Measurements from ENCODE around the gene TIAM2.
A peak's percentile ranks its signal among the peaks of the same experiment; 100 is the strongest.
"Not testable (repeated sequence)": the region's sequence is repeated elsewhere in the genome, so short reads cannot be mapped to it uniquely, and the experiment has no call there.

Gene TIAM2

DNA sequence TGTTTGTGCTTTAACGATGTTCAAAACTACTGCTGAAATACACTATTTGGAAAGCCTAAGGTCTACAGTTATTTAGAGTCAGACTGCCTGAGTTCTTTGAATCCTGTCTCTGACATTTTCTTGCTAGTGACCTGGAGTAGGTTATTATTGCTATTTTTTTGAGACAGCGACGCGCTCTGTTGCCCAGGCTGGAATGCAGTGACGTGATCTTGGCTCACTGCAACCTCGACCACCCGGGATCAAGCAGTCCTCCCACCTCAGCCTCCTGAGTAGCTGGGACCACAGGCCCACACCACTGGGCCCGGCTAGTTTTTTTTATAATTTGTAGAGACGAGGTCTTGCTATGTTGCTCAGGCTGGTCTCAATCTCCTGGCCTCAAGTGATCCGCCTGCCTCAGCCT, 96.6 kb downstream of the TIAM2 start:
- DNase-seq, result no peak

DNA sequence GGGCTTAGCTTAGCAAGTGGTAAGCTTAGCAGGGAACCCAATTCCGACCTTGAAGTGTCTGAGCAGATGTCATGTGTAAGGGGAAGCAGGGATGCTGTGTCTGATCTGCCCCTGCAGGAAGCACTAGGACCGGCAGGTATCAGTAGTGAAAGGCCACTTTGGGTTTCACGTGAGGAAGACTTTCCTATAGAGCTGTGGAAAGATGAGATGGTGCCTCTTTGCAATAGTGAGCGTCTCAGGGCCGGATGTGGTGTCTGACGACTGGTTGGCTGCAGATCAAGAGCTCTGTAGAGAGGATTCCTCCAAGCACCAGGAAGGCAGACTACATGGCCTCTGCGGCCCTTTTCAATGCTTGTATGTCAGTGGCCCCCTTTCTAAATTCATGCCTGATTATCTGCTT, 98.3 kb downstream of the TIAM2 start:
- no peak for DNase-seq

DNA sequence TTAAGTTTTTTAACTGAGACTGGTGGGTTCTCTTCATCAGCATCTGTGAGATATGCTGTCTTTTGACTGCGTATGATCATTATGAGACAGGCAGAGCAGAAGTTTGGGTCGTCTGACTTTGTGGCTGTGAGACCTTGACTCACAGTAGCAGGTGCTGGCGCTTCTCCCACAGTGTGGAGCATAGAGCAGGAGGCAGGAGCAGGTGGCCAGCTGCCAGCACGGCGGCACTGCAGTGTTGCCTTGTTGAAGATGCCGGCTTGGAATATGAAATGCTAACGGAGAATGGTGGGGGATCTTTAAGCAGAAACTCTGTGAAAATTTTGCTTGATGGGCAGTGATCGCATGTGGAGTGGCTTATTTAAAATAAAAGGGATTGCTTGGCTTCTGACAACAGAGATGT, 105.0 kb downstream of the TIAM2 start:
- DNase-seq, result peak in 7 of 51 donors; percentile 1 to 53 (median 9)

DNA sequence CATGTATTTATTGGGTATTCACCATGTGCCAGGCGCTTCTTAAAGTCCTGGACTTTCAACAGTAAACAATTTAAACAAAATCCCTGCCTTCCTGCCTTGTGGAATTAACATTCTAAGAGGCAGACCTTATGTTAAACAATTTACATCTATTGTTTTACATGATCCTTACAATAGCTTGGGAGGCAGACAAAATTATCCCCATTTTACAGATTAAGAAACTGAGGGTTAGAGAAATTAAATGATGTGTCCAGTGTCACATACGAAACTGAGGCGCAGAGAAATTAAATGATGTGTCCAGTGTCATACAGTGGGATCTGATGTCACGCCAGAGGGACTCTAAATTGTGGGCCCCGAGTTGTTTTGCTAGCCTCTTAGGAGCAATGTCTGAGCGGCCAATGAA, 105.5 kb downstream of the TIAM2 start:
- DNase-seq, result no peak

DNA sequence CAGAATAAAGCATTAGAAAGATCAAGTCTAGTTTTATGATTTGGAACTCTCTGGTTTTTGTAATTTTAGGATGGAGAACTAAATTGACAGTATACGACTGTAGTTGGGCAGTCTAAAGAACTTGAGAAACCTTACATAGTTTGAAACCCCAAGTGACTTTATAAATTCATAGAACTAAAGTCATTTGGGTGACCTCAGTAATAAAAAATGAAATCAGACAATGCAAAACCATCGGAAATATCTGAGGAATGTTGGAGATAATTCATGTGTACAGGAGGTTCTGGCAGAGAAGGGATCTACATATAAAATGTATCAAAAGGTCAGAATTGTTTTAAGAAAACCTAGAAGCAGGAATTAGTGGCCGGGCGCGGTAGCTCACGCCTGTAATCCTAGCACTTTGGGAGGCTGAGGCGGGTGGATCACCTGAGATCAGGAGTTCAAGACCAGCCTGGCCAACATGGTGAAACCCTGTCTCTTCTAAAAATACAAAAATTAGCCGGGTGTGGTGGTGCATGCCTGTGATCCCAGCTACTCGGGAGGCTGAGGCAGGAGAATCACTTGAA, 108.0 kb downstream of the TIAM2 start:
- DNase-seq, result not testable (repeated sequence)

DNA sequence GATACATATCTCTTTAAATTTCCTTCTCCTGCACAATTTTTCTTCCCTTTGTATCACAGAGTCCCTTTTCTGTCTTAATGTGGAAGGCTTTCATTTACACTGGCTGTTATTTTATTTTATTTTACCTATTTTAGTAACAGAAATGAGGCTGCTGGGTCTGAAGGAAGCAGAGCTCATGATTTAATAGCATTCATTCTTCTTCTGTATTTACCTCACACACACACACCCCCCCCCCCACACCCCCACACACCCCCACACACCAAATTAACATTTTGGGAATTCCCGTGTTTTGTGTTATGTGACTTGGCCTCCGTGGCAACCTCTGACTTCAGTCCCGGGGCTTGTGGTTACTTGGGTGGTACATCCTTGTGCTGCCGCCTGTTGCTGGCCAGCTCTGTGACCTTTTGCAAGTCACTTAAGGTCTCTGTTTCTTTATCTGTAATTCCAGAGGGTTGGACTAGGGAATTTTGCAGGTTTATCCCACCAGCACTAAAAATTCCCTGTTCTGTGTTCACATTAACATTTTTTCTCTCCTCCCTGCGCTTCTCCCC, 108.8 kb downstream of the TIAM2 start:
- no peak for DNase-seq

DNA sequence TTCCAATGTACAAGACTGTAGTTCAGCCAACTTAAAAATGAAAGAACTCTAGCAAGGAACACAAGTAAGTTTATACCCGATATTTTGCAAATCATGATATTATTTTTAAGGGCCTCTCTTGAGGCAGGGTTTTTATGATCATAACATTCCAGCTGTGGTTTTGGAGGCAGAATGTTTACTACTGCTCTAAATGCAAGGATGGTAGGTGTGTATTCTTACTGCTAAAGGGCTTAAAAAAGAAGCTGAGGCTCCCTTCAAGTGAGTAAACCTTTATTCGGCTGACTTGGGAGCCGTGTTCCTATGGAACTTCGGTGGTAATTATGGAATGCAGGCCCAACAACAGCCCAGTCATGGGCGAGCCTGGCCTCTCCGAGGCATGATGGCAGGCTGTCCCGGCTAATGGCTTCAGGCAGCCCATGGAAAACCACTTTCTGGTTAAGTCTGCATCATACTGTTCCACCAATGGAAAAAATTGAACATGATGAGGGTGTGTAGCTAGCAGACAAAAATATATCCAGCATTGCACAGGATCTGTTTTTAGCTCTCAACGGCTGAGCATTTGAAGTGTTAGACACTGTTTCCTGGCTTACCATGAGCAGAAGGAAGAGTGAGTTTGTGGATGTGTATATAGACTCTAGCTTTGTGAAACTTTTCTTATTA, 111.5 kb downstream of the TIAM2 start:
- peak in 1 of 51 donors; percentile 9 for DNase-seq

DNA sequence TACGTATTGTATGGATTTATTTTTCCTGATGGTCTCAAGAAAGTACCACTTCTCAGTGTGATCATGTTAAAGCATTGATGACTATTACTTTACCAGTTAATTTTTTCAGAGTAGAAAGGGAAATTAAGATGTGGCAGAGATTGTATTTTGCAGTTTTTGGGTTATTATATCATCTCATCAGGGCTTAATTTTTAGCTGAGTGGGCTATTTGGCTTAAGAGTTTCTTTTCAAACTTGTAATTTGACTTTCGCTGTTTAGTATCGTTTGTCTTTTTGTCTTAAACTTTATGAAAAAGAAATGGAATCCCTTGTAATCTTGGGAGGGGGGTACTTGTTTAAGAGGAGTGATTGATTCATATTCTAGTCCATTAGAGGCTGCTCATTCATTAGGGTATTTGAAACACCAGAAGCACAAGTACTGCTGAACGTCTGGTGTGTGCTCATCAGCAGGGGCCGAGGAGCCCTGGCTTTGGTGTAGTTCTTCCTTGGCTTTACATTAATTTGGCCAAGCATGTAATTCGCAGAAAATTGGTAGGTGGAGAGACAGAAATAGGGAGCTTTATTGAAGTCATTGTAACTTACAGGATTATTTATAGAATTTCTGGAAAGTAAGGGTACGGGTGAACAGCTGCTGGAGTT, 112.4 kb downstream of the TIAM2 start:
- no peak for DNase-seq

DNA sequence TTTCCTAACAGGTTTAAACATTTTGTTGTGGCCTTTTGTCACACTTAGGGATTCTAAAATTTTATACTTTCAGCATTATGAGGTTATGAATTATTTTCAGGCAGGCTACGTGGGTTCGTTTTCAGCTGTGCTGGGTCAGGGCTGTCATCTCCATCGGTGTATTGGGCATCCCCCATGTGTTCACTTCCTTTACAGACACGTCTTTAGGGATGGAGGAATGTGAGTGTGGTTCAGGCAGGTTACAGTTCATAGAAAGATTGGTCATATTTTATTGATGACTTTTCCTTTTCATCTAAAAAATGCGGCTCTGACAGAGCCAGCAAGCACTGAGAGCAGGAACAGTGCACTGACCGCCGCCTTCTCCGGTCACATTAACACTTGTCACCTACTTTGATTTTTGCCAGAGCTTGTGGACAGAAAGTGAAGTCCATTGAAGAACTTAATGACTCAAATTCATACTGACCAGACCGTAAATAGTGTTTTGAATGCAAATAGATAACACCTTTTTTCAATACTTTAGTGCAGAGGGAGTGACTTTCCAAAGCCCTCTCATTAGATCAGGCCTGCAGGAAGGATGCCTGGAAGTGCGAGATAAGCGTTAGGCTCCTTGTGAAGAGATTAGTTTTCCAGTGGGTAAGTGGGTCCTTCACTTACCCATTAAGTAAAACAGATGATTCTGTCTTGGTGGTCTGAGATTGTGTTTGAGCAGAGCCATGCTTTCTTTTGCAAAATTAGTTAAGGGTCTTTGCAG, 113.1 kb downstream of the TIAM2 start:
- DNase-seq, result no peak

DNA sequence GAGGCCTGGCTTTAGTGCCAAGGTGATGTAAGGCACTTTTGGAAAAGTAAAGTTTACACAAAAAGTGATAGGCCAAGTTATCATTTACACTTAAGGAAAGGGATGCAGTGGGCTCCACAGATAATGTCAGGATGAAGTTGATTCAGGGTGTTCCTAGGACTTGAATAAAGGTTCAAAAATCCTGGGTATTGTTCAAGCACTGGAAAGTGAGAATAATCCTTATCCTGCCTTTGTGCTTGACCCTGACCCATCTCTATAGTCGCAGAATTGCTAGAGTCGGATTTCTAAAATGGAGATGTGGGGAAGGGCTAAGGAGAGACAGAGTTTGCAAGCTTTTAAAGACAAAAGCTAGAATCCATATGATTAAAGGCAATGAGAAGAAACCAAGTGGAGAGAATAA, 115.6 kb downstream of the TIAM2 start:
- no peak for DNase-seq

DNA sequence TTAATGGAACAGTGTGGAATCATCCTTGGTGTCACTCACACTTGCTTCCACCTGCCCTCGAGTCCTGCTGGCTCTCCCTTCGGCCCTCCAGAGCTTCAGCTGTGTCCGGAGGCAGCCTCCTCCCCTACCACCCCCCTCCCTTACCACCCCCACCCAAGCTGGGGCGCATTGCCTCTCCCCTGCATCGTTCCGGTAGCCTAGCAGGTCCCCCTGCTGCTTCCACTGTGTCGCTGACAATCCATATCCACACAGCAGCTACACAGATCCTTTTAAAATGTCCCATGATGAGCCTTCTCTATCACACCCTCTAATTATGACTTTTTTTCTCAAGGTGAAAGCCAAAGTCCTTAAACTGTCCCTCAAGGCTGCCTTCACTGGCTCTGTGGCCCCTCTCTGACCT, 117.6 kb downstream of the TIAM2 start:
- DNase-seq, result no peak

DNA sequence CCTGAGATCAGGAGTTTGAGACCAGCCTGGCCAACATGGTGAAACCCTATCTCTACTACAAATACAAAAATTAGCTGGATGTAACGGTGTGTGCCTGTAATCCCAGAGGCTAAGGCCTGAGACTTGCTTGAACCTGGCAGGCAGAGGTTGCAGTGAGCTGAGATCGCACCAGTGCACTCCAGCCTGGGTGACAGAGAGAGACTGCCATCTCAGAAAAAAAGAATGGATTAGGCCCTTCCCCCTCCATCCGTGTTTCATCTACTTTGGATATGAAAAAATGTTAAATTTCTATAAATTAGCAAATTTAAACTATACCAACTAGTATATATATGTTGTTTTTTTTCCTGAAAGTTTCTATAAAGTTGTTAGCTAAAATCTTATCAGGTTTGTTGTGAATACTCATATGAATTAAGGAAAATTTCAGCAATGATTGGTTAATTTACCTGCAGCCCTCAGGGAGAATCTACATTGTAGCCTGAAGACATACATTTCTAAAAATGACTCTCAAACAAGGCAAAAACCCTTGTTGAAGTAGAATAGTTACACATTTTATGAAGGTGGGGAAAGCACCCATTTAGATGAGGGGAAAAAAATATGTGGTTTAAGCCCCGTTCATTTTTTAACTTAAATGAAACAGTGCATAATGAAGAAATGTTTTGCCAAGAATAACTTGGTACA, 120.9 kb downstream of the TIAM2 start:
- DNase-seq, result no peak

DNA sequence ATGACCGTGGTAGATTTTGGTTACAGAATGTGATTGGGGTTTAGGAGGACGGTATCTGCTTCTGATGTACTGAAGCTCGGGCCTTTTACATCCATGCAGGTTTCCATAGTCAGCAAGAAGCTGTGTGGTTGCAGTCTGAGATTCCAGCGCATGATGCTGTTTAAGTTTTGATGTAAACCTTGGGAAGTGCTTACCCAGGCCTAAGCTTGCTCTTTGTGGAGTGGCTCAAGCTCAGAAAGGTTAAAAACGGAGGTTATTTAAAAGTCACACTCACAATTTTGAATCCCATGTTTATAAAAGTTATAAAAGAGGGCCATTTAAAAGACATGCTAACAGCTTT, 121.4 kb downstream of the TIAM2 start:
- DNase-seq, result no peak

DNA sequence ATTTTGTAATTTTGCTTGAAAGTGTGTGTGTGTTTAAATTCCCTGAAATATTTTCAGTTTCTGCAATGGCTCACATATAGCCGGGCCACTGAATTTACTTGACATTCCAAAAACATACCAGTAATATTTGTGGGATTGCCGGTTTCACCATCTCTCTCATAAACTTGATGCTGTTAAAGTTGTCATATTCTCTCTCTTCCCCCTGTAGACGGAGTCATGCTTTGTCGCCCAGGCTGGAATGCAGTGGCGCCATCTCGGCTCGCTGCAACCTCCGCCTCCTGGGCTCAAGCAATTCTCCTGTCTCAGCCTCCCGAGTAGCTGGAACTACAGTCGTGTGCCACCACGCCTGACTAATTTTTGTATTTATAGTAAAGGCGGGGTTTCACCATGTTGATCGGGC, 122.1 kb downstream of the TIAM2 start:
- DNase-seq, result no peak

DNA sequence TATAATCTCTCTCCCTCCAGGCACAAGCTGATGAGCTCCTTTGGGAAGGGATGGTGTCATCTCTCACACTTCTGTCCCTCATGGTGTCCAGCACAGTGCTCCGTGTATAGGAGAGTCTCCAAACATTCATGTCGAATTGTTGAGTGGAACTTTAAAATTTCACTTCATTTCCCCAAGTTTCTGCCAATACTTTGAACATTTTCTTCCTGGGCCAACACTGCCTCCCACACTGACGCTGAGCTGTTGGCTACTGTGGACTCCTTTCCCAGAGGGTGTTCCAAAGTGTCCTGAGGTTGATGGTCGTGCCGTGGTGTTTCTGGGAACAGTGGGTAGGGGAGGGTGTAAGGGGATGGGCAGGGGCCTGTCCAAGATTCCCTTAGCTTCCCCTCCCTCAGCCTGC, 122.7 kb downstream of the TIAM2 start:
- no peak for DNase-seq

DNA sequence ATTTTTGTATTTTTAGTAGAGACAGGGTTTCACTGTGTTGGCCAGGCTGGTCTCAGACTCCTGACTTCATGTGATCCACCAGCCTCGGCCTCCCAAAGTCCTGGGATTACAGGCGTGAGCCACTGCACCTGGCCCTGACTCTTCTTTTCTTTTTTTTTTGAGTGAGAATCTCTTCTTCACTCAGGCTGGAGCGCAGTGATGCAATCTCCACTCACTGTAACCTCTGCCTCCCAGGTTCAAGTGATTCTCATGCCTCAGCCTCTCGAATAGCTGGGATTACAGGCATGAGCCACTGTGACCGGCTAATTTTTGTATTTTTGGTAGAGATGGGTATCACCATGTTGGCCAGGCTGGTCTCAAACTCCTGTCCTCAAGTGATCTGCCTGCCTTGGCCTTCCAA, 124.1 kb downstream of the TIAM2 start:
- DNase-seq, result not testable (repeated sequence)

DNA sequence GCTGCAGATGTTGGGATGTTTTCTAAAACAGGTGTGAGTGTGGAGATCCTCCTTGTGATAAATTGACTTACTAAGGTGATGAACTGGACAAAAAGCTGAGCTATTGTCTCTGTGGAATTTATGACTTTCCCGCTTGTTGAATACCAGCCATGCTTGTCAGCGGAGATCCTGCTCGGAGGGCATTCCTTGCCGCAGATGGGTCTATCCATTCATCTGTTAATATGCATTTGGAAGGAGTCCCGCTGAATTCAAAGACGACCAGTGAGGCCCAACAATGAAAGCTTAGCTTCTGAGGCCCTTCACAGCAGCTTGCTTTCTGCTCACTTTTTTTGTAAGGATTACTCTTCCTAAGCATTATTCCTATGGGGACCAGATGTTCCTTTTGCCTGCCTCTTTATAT, 124.9 kb downstream of the TIAM2 start:
- no peak for DNase-seq

DNA sequence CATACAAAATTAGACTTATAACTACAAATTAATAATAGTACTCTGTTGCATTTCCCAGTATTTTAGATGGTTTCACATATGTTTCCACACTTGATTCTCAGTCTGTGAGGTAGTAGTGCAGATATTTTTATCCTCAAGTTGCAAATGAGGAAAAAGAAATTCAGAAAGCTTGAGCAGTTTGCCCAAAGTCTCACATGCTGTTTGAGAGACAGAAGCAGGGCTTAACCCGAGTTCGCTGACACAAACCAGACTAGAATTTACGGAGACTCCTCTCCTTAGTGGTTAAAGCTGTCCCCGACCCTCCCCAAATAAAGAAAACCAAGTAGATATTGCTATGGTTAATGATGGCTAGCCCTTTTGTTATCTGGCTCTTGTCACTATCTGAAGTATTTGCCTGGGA, 126.2 kb downstream of the TIAM2 start:
- no peak for DNase-seq

DNA sequence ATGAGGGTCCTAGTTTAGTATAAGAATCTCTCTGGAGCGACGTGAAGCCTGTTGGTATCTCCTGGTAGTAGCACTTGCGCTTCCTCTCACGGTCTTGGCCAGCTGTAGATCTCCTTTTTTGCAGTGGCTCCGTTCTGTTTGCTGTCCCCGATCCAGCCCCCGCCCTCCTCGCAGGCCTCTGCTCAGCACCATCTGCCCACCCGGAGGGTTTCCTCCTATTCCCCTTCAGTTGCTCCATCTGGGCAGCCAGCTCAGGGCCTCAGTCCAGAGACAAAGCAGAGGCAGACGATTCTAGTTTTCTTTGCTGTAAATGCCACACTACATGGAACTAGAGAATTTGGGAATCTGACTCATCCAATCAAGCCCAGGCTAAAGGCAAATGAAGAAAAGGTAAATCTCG, 126.6 kb downstream of the TIAM2 start:
- peak in 2 of 51 donors; percentile 1 to 37 for DNase-seq

DNA sequence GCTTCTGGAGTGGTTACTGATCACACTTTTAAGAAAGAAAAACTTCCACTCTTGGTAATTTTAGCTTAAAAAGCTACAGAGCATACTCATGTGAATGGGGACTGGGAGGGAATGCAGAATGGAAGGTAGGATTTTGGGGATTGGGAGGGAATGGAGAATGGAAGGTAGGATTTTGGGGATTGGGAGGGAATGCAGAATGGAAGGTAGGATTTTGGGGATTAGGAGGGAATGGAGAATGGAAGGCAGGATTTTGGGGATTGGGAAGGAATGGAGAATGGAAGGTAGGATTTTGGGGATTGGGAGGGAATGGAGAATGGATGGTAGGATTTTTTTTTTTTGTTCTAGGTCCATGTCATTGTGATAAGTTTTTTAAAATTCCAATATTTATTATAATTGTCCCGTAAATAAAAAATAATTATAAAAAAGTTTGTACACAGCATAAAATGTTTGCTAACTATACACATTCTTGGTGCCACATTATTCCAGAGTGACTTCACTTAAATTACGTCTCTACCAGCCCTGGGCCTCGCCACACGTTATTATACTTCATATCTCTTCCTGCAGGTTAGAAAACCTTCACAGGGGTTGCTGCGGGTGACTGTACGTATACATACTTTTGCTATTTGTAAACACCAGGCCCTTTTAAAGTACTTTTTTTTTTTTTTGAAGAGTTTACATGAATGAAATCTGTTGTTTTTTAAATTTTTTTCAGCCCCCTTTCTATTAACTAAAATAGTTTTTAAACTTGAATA, 127.3 kb downstream of the TIAM2 start:
- no peak for DNase-seq

DNA sequence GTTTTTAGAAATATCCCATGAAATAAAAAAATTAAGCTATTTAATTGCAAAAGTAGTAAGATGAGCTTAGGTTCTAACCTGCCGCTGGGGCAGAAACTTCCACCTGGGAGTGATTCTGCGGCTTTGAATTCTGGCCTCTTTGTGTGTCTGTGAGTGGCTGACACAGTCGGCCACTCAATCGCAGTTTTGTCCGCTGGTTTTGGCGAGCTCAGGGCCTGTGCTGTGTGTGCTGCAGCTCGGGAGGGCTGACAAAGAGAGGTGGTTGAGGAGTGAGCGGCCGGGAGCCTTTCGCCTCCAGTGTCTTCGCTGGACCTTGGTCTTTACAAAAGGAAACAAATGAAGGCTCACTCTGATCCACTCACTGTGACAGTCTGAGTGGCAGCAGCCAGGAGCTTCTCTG, 128.4 kb downstream of the TIAM2 start:
- peak in 2 of 51 donors; percentile 5 to 6 for DNase-seq
